Skeletal muscle cell (primary cell): Measurements from ENCODE around the gene SLC17A2.

Source experiments
- DNase-seq: peaks from one replicate; pipeline ENCODE4 v3.0.0-alpha.2; 2010; ENCODE audit warnings: low read depth
- H3K4me3 ChIP-seq: 2 replicates; pipeline ENCODE4 v1.5.1; 2011; ENCODE audit warnings: low read depth, mild to moderate bottlenecking, control low read depth, low read length, moderate library complexity

The SLC17A2 gene

DNA sequence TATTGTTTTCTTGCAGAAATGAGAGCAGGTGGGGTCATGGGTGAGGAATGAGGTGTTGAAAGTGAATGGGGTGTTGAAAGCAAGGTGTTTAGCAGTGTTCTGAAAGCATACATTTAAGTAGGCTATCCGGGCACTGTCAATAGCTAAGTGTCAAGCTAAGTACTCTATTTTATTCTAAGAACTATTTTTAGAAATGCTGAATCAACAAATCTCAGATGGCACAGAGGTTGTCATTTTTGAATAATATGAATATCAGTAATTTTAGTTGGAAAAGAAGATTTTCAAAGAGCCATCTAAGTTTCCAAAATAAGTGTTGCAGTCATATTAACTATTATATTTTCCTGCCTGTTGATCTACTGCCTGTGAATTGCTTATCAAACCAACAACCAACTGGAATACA is 34.7 kb downstream of the SLC17A2 start:
- H3K4me3 ChIP-seq, result no peak overlapping the region
- DNase-seq, result no peak

- no peak for DNase-seq
- H3K4me3 ChIP-seq, result no peak overlapping the region
Measured at GRCh38 chr6:25893778-25894177, 36.7 kb downstream of the SLC17A2 start.

DNA sequence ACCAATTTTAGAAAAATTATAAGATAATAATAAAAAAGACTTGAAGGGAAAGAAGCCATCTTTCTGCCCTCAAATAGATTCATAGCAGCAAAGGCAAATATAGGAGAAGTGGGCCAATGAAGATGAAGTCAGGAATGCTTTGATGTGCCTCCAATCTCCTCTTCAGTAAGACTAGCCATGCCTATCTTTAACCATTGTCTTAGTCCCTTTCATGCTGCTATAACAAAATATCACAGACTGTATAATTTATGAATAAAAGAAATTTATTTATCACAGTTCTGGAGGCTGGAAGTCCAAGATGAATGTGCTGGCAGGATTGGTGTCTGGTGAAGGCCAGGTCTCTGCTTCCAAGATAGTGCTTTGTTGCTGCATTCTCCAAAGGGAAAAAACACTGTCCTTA is 37.6 kb downstream of the SLC17A2 start:
- no peak for DNase-seq
- no peak overlapping the region for H3K4me3 ChIP-seq

GRCh38 chr6:25889877-25890853 is 40.3 kb downstream of the SLC17A2 start:
- DNase-seq, result no peak
- no peak overlapping the region for H3K4me3 ChIP-seq

- H3K4me3 ChIP-seq, result no peak overlapping the region
- DNase-seq, result no peak
Measured at GRCh38 chr6:25888626-25889025, 41.9 kb downstream of the SLC17A2 start.

GRCh38 chr6:25886066-25886465 is 44.4 kb downstream of the SLC17A2 start:
- H3K4me3 ChIP-seq, result no peak overlapping the region
- no peak for DNase-seq

GRCh38 chr6:25883991-25884390 is 46.5 kb downstream of the SLC17A2 start:
- DNase-seq, result peak; percentile 77

DNA sequence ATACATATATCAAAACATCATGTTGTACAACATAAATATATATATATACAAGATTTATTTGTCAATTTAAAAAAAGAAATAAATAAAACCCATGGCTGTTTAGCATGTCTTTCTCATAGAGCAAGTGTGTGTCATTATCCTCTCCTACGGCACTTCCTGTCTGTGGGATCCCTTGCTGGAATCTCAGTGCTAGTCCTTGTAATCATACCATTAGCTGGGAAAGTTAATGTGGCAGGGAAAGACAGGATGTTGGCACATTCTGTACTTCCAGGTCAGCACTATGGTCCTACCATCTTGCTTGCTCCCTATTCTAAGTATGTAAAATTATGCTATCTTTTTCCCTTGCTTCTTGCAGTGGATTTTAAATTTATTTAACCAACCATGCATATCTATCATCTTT is 47.0 kb downstream of the SLC17A2 start:
- H3K4me3 ChIP-seq, result no peak overlapping the region
- DNase-seq, result no peak

More at GRCh38 chr6:25883991-25884390, 46.5 kb downstream of the SLC17A2 start:
- H3K4me3 ChIP-seq, result no peak overlapping the region

- no peak overlapping the region for H3K4me3 ChIP-seq
- no peak for DNase-seq
Measured at GRCh38 chr6:25882051-25882496, 48.4 kb downstream of the SLC17A2 start.

GRCh38 chr6:25880601-25881000 is 49.9 kb downstream of the SLC17A2 start:
- no peak overlapping the region for H3K4me3 ChIP-seq
- DNase-seq, result no peak

- DNase-seq, result no peak
- no peak overlapping the region for H3K4me3 ChIP-seq
Measured at GRCh38 chr6:25878721-25879322, 51.7 kb downstream of the SLC17A2 start.

GRCh38 chr6:25875926-25876602 is 54.4 kb downstream of the SLC17A2 start:
- no peak for DNase-seq
- no peak overlapping the region for H3K4me3 ChIP-seq

DNA sequence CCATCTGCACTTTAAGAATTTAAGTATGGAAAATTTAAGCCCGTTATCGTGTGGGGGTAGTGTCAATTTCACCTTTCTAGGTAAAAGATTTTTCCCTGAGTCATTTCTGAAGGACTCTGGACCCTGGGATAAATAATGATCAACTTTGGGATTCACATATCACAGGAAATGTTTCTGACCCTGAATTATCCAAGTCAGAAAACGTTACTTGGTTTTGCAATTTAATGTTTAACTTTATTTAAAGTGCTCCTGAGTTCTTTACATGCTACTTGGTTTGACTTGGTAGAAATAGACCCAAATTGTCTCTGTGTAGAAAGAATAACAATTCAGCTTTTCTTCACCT is 55.0 kb downstream of the SLC17A2 start:
- no peak for DNase-seq

DNA sequence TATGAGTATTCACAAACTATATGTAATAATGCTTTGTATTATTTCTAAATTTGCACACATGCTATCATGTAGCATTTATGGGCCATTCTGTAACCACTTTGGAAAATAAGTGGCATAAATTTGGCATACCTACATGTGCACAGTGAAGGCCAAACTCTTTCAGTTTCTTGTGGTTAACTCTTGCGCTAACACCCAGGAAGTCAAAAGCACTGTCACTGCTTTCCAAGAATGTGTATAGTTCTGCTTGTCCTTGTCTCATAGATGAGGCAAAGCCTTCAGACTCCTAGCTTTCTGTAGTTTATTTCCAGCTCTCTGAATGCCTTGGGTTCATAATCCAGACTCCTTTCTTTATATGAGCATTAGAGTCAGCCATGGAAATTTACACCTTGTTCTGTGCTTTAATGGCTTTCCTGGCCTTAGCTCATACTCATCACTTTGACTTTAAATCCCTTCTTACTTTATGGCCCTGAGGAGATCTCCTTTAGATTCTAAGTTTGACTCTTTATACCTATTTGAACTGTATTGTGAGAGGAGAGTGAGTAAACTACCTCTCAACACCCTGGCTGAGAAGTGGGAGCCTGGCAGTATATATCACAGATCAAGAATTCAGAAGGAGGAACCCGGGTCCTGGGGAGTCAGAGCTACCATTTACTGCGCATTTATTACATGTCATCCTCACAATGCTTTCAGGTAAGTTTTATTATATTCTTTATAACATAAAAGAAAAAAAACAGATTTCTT is 55.5 kb downstream of the SLC17A2 start:
- no peak overlapping the region for H3K4me3 ChIP-seq
- DNase-seq, result no peak

More for the DNA sequence above, 55.0 kb downstream of the SLC17A2 start:
- H3K4me3 ChIP-seq, result no peak overlapping the region

DNA sequence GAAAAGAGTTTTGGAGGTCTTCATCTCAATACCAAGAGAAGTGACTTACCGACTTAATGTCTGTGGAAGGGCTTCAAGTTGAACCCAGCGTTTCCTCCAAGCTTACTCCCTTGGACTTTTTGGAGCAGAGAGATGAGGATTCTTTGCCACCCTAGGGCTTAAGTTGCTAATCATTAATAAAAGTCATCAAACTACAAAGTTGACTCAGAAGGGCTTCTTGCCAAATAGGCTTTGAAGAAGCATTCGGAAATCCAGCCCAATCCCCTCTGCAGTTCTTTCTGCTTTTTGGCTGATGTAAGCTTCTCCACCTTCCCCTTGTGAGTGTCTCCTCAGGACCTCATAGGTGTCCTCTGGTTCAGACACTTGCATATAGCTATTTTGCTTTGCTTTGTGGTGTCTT is 56.4 kb downstream of the SLC17A2 start, which contains the start of gene SLC17A3:
SLC17A3 (minus strand) TSS at position 126 of the 400 bp plus-strand sequence. CDS start 5,856 bp downstream, outside the sequence.
- no peak for DNase-seq
- no peak within 1 kb of the TSS for H3K4me3 ChIP-seq

DNA sequence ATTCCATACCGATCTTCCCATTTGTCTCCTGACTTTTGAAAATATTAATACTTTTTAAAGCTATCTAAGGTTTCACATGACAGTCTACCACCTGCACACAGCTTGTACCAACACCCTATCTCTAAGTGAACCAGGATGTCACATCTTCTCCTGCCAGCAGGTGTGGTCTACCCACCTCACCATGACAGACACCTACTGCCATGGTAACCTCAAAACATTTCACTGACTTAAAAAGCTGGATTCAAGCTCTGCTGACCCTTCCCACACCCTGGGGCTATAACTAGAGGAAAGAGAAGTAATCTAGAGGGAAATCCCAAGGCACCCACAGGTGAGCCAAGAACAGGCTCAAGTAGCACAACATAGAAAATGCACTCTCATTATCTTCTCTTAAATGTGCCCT is 57.7 kb downstream of the SLC17A2 start:
- DNase-seq, result no peak
- no peak overlapping the region for H3K4me3 ChIP-seq

- DNase-seq, result no peak
- H3K4me3 ChIP-seq, result no peak overlapping the region
Measured at GRCh38 chr6:25869840-25870239, 60.7 kb downstream of the SLC17A2 start.

DNA sequence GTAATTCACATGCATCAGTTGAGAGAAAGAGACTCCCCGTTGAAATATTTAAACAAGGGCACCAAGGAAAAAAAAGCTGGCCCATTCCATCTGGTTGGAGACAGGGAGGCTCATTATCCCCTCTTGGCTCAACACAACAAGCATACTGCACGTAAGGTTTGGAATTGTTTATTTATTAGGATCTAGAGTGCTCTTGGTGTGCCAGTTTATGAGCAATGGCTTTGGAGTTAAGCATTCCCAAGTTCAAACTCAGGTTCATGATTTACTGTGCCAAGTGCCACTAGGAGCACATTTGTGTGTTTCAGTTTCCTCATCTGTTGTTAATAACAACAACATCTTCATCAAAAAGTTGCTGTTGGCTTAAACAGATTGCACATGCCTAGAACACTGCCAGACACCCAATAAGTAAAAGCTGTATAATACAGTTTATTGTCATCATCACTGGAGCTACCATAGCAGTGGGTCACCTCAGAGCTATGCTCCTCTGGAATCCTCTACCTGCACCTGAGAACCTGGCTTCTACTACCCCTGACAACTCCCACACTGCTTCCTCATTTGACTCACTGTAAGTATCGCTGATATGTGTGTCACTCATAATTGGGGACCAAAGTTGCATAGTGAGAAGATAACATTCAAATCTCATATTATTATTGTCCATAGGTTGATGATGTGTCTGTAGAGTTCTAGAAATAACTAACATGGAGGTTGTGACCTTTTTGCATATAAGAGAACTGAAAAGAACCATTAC is 61.9 kb downstream of the SLC17A2 start:
- no peak for DNase-seq
- H3K4me3 ChIP-seq, result no peak overlapping the region

DNA sequence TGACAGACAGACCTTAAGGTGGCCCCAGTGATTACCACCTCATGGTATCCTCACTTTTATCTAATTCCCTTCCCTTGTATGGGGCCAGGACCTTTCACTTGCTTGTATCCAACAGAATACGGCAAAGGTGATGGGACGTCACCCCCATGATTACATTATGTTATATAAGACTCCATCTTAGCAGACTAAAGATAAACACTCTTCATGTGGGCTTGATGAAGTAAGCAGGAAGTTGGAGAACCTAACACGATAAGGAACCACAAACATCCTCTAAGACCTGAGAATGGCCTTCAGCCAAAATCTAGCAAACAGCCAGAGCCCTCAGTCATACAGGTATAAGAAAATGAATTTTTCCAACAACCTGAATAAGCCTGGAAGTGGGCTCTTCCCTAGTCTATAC is 64.5 kb downstream of the SLC17A2 start:
- no peak overlapping the region for H3K4me3 ChIP-seq
- no peak for DNase-seq
